Measurements from ENCODE around the gene APBB1.

The APBB1 gene

DNA sequence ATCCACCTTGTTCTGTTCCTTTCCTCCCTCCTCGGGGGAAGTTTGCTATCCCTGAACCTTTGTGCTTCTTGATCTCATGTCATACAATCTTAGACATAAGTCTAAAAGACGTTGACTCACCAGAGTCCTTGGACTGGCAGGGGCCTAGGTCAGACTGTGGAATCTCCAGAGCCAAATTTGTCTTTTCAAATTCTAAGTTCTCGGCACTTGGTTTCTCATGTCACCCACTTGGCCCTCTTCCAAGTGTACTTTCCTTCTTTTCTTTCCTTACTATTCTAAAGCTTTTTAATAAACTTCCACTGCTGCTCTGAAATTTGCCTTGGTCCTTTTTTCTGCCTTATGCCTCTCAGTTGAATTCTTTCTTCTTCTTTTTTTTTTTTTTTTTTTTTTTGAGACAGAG, 58.7 kb downstream of the APBB1 start:
- TF ChIP-seq, protein P1, sequence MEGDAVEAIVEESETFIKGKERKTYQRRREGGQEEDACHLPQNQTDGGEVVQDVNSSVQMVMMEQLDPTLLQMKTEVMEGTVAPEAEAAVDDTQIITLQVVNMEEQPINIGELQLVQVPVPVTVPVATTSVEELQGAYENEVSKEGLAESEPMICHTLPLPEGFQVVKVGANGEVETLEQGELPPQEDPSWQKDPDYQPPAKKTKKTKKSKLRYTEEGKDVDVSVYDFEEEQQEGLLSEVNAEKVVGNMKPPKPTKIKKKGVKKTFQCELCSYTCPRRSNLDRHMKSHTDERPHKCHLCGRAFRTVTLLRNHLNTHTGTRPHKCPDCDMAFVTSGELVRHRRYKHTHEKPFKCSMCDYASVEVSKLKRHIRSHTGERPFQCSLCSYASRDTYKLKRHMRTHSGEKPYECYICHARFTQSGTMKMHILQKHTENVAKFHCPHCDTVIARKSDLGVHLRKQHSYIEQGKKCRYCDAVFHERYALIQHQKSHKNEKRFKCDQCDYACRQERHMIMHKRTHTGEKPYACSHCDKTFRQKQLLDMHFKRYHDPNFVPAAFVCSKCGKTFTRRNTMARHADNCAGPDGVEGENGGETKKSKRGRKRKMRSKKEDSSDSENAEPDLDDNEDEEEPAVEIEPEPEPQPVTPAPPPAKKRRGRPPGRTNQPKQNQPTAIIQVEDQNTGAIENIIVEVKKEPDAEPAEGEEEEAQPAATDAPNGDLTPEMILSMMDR (IDR thresholded peaks at IDR 0.05; ENCODE audit: low read depth, low read length): no peak
- TF ChIP-seq POLR2A (IDR thresholded peaks at IDR 0.05; ENCODE audit: extremely low read depth, insufficient read length): no peak
- TF ChIP-seq, protein P2, sequence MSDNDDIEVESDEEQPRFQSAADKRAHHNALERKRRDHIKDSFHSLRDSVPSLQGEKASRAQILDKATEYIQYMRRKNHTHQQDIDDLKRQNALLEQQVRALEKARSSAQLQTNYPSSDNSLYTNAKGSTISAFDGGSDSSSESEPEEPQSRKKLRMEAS (IDR thresholded peaks at IDR 0.05; ENCODE audit: low read depth, low read length): no peak
- no peak for TF ChIP-seq MYC (IDR thresholded peaks at IDR 0.05; ENCODE audit: low read depth, low read length)
- DNase-seq (ENCODE audit: low read depth): no peak
- no peak overlapping the region for H3K4me3 ChIP-seq (ENCODE audit: low read depth, low read length)

DNA sequence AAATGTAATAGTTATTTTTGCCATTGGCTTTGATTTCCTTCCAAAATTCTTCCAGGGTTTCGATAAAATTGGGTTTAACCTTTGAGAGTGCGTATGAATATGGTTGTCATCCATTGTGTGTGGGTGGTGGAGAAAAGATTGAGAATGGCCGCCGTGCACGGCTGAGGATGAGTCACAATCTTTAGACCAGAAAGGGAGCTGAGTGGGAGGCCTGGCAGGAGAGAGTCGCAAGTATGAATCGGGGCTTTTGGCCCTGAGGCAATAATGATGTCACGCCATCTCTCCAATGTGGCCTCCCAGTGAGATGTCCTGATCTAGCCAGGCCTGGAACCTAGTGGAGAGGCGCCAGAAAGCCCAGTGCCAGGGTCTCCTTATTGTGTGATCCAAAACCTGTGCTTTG, 61.7 kb downstream of the APBB1 start:
- DNase-seq (ENCODE audit: low read depth): peak; percentile 46
- TF ChIP-seq, protein P1 (IDR thresholded peaks at IDR 0.05; ENCODE audit: low read depth, low read length): no peak
- TF ChIP-seq, protein P2 (IDR thresholded peaks at IDR 0.05; ENCODE audit: low read depth, low read length): no peak
- TF ChIP-seq POLR2A (IDR thresholded peaks at IDR 0.05; ENCODE audit: extremely low read depth, insufficient read length): no peak
- TF ChIP-seq MYC (IDR thresholded peaks at IDR 0.05; ENCODE audit: low read depth, low read length): no peak
- no peak overlapping the region for H3K4me3 ChIP-seq (ENCODE audit: low read depth, low read length)

DNA sequence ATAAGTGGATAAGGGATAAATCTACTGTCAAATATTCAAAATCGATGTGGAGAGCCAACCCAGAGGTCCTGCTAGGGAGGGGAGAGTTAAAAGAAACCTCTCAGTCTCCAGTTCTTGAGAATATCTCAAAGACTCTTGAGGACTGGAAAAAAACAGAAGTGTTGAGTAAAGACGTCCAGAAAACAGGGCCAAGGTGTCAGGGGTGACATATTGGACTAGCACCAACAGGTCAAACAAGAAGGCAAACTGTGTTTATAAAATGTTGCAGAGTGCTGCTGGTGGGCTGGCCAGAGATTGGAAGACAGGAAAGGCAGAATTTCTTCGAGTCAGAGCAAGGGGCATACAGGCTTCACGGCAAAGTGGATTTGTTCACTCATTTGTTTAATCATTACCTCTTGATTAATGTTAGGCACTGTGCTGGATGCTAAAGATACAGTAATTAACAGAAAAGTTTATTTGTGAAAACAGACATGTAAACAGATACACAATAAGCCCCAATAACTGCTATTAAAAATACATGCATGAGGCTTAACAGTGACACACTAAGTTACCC, 62.3 kb downstream of the APBB1 start:
- DNase-seq (ENCODE audit: low read depth): no peak
- TF ChIP-seq MYC (IDR thresholded peaks at IDR 0.05; ENCODE audit: low read depth, low read length): no peak
- no peak for TF ChIP-seq POLR2A (IDR thresholded peaks at IDR 0.05; ENCODE audit: extremely low read depth, insufficient read length)
- TF ChIP-seq, protein P1 (IDR thresholded peaks at IDR 0.05; ENCODE audit: low read depth, low read length): no peak
- TF ChIP-seq, protein P2 (IDR thresholded peaks at IDR 0.05; ENCODE audit: low read depth, low read length): no peak
- no peak overlapping the region for H3K4me3 ChIP-seq (ENCODE audit: low read depth, low read length)

DNA sequence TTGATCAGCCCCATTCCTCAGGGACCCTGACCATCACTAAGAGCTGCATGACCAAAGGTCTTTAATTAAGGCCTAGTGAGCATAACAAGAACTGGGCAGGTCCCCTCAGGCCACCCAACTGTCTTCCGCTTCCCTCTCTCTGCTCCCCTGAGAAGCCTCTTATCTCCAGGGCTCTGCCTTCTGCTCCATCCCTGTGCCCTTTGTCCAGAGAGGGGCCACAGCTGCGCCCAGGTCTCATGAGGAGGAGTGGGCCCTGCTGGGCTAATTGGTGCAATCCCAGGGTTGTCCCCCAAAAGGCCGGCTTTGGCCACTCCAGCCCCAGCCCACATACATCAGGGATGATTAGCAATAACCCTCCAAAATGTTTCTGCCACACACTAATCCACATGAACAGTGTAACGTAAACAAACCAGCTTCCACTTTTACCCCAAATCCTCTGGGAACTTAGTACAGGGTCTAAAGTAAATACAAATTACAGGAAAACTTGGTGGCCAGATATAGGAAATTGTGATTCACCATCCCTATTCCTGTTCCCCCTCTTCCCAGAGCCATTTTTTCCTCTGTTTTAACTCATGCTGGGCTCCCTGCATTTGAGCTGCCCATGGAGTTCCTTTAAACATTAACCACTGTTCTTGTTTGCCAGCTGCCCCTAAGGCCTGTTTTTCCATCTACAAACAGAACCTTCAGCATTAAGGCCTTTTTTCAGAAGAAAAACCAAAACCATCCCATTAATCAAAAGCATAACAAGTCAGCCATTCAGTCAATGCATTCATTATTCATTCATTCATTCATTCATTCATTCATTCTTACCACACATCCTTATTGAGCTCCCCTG, 64.0 kb downstream of the APBB1 start:
- TF ChIP-seq, protein P1 (IDR thresholded peaks at IDR 0.05; ENCODE audit: low read depth, low read length): no peak
- no peak for TF ChIP-seq MYC (IDR thresholded peaks at IDR 0.05; ENCODE audit: low read depth, low read length)
- TF ChIP-seq POLR2A (IDR thresholded peaks at IDR 0.05; ENCODE audit: extremely low read depth, insufficient read length): no peak
- no peak overlapping the region for H3K4me3 ChIP-seq (ENCODE audit: low read depth, low read length)
- DNase-seq (ENCODE audit: low read depth): no peak

DNA sequence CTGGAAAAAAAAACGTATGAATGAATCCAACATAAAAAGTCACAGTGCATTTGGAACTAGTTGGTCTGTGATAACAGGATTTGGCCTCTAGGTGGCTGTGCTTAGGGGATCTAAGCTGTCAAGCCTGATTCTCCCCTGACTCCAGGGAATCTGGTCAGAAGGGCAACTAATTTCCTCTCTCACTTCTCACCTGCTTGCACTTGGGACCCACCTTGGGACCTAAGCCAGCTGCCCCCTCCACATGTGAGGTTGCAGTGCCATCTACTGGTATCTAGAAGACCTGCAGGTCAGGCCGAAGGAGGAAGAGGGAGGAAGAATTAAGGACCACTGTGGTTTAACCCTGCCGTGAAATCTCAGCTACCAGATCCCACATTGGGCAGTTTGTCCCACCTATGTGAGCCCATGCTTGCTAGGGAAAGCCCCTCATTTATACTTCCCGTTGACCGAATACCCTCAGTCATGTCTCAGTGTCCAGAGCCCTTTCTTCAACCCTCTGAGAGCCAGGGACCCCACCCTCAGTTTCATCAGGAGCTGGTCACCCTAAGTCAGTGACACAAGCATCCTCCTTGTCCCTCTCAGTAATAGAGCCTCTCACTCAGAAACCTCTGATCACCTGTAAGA, 65.4 kb downstream of the APBB1 start:
- no peak overlapping the region for H3K4me3 ChIP-seq (ENCODE audit: low read depth, low read length)
- peak; percentile 56 for DNase-seq (ENCODE audit: low read depth)
- TF ChIP-seq, protein P2 (IDR thresholded peaks at IDR 0.05; ENCODE audit: low read depth, low read length): no peak
- TF ChIP-seq, protein P1 (IDR thresholded peaks at IDR 0.05; ENCODE audit: low read depth, low read length): peak; percentile 84

Data from NB4 (cell line).